CD4-positive, alpha-beta T cell treated with Interleukin-4 for 1 hour (primary cell): Measurements from ENCODE around the gene TP53.

ENCODE experiments used
- DNase-seq, 2 donors: peaks; one replicate each; pipeline ENCODE4 v3.0.0-alpha.2; 2020 to 2022

Gene TP53

GRCh38 chr17:7673239-7673638, 14.1 kb downstream of the TP53 start:
- DNase-seq = peak; percentile 33 to 41

- DNase-seq = no peak
These were observed 18.8 kb downstream of the TP53 start for GRCh38 chr17:7668482-7668881.

DNA sequence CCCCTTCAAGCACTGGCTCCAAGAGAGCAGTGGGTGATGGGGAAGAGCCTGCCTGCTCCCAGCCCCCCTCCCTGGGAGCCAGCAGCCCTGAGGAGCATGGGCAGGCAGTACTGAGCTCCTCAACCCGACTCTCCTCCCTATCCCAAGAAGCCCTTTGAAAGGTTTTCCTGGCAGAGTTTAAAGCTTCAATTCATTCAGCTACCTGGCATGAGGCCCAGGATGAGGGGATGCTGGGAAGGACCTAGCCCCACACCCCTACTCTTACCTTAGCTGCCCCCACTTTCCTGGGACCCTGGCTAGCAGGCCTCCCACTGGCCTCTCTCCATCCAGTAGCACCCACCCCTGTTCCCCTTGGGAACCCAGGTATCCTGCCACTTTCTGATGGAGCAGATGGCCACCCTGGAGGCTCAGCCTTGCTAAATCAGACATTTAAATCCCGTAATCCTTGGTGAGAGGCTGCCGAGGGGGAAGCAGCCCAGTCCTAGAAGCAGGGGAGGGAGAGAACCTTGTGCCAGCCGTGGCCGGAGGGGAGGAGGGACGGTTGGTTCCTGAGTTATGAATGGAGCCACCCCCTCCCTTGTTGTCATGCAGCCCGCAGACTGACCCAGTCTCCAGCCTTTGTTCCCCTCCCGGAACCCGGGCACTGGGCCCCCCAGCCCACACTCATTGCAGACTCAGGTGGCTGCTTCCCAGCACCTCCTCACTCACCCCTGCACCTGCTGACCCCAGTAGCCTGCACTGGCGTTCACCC, 19.5 kb downstream of the TP53 start:
- DNase-seq = no peak

- no peak for DNase-seq
These were observed 30.2 kb downstream of the TP53 start for GRCh38 chr17:7656958-7657609.

DNA sequence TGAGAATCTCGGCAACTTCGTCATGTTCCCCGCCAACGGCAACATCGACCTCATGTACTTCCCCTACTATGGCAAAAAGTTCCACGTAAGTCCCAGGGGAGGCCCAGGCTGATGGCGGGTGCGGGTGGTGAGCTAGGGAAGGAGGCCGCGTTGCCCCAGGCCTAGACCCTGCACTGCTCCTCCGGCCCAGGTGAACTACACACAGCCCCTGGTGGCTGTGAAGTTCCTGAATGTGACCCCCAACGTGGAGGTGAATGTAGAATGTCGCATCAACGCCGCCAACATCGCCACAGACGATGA, 31.8 kb downstream of the TP53 start:
- no peak for DNase-seq

GRCh38 chr17:7654832-7655540, 32.3 kb downstream of the TP53 start:
- no peak for DNase-seq

- DNase-seq = no peak
These were observed 34.6 kb downstream of the TP53 start for GRCh38 chr17:7652388-7653356.

- no peak for DNase-seq
These were observed 35.5 kb downstream of the TP53 start for GRCh38 chr17:7651665-7652387.

- DNase-seq = no peak
These were observed 36.1 kb downstream of the TP53 start for GRCh38 chr17:7651097-7651664.

GRCh38 chr17:7650509-7651096, 36.7 kb downstream of the TP53 start, which contains the start of gene ATP1B2:
TSS of gene ATP1B2 (plus strand) at chr17:7650926. CDS start at chr17:7651519, 593 bp downstream.
- peak; percentile 77 to 79 for DNase-seq

DNA sequence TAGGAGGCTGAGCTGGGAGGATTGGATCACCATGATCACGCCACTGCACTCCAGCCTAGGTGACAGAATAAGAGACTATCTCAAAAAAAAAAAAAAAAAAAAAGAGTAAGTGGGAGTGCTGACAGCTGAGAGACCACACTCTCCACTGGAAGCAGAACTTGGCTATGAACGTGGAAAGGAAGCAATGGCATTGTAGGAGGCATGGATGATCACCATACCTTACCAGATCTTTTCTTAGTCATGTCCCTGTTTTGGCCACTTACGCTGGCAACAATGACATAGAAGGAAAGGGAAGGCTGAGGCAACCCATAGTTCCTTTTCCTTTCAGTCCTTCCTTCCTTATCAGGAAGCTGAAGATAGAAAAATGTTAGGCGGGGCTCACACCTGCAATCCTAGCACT, 40.3 kb downstream of the TP53 start:
- DNase-seq = no peak

GRCh38 chr17:7646457-7646856, 40.8 kb downstream of the TP53 start:
- no peak for DNase-seq

- DNase-seq = peak in 1 of 2 donors; percentile 49
These were observed 42.5 kb downstream of the TP53 start for GRCh38 chr17:7644775-7645174.

DNA sequence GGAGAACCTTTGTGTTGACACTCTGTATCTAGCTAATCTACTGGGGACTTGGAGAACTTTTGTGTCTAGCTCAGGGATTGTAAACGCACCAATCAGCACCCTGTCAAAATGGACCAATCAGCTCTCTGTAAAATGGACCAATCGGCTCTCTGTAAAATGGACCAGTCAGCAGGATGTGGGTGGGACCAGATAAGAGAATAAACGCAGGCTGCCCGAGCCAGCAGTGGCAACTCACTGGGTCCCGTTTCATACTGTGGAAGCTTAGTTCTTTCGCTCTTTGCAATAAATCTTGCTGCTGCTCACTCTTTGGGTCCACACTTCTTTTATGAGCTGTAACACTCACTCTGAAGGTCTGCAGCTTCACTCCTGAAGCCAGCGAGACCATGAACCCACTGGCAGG, 45.7 kb downstream of the TP53 start:
- peak in 1 of 2 donors; percentile 34 for DNase-seq

DNA sequence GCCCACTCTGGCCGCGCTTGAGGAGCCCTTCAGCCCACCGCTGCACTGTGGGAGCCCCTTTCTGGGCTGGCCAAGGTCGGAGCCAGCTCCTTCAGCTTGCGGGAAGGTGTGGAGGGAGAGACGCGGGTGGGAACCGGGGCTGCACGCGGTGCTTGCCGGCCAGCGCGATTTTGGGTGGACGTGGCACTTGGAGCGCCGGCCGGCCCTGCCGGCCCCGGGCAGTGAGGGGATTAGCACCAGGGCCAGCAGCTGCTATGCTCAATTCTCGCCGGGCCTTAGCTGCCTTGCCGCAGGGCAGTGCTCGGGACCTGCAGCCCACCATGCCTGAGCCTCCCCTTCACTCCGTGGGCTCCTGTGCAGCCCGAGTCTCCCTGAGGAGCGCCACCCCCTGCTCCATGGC, 46.5 kb downstream of the TP53 start:
- no peak for DNase-seq

DNA sequence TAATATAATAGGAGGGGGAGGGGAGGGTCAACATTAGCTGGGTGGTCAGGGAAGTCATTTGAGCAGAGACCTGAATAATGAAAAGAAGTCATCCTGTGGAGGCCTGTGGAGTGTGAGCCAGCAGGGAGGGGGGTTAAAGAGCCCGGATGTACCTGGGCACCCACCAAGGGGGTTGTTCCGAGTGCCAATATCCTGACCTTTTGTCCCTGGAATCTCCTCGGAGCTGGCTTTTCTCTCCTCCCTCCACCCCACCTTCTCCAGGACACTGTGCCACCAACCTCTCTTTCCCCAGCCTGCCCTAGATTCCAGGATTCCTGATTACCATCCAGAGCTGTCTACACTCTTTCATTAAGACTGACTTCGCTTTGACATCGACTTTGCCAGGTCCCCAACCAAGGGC, 51.1 kb downstream of the TP53 start:
- DNase-seq = no peak

- DNase-seq = no peak
These were observed 52.9 kb downstream of the TP53 start for GRCh38 chr17:7634384-7634783.

DNA sequence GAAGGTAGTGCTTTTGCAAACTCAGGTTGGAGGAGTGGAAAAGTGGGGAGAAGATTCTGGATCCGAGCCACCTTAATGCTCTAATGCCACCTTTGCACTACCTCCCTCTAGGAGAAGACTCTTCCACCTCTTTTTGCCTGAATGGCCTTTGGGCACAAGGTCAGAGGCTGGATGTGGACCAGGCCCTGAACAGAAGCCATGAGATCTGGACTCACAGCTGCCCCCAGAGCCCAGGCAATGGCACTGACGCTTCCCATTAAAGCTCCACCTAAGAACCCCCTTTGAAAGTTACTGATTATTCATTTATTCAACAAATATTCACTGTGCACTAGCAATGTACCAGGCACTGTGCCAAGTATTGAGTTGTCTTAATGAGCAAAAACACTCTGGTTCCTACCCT, 54.2 kb downstream of the TP53 start:
- no peak for DNase-seq

DNA sequence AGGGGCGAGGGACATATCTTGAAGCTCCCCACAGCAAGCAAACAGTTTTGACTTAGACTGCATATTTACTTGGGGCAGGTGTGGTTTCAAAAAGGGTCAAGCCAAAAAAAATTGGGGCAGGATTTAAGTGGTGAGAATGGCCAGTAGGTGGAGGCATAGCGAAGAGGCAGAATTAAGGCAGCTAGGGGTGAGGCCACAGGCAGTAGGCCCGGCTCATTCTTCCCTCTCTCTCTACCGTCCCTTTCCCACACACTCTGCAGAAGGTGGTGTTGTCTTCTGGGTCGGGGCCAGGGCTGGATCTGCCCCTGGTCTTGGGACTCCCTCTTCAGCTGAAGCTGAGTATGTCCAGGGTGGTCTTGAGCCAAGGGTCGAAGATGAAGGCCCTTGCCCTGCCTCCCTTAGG, 54.8 kb downstream of the TP53 start:
- DNase-seq = peak; percentile 52 to 56

GRCh38 chr17:7631398-7632380, 55.6 kb downstream of the TP53 start:
- DNase-seq = no peak
